Tibial nerve (tissue), 4 donors: ENCODE measurements around the gene CMIP. TPM values are rescaled to one million over a fixed set of nuclear protein-coding genes. Genes with fewer than 3 reads are reported as not detected.

Experiments
- DNase-seq, 2 donors: peaks; one replicate each; pipeline ENCODE4 v3.0.0-alpha.2; 2019; ENCODE audit warnings: low spot score in 2 of 2
- H3K27ac ChIP-seq, 4 donors: fragments of 200-600 bp; sonication (generic) in 3 of 4; one replicate each; pipeline ENCODE4 v1.5.1; 2017 to 2019; ENCODE audit warnings: mild to moderate bottlenecking in 1 of 4
- H3K27me3 ChIP-seq, 2 donors: fragments of 200-600 bp; sonication (generic) in 1 of 2; one replicate each; pipeline versions ENCODE4 v1.5.1 to v1.6.0; 2017 to 2019
- H3K36me3 ChIP-seq, 3 donors: fragments of 200-600 bp; sonication (generic); one replicate each; pipeline ENCODE4 v1.5.1; 2018 to 2019
- H3K4me1 ChIP-seq, 4 donors: fragments of 200-600 bp; sonication (generic) in 3 of 4; one replicate each; pipeline ENCODE4 v1.5.1; 2017 to 2019
- H3K4me3 ChIP-seq, 4 donors: fragments of 200-600 bp; sonication (generic) in 3 of 4; one replicate each; pipeline ENCODE4 v1.5.1; 2017 to 2019; ENCODE audit warnings: mild to moderate bottlenecking in 1 of 4, moderate library complexity in 1 of 4
- H3K9me3 ChIP-seq, 4 donors: fragments of 200-600 bp; sonication (generic) in 3 of 4; one replicate each; pipeline ENCODE4 v1.5.1; 2017 to 2019
- EP300 ChIP-seq, 2 donors: sonication (generic); formaldehyde crosslinking; IDR thresholded peaks; one replicate each; pipeline ENCODE4 v1.6.1; 2017; ENCODE audit warnings: antibody characterized with exemption in 2 of 2, mild to moderate bottlenecking in 1 of 2
- POLR2A ChIP-seq, 2 donors: fragments of 450-650 bp; IDR thresholded peaks; one replicate each; pipeline ENCODE4 v1.6.1; 2017; ENCODE audit warnings: antibody characterized with exemption in 2 of 2, mild to moderate bottlenecking in 2 of 2, moderate library complexity in 2 of 2
- WGBS, 2 donors: methylation state at CpG; one replicate each; pipeline ENCODE4 v1.1.5; 2018; 5-methylcytosine and 5-hydroxymethylcytosine counted together
- total RNA-seq, 4 donors: library from RNA; depleted of rRNA; stranded (reverse); fragments of >200 nt; gene quantifications; one replicate each; pipeline ENCODE4 v1.1.0, GENCODE V29; 2016
- TF ChIP-seq, protein P1 (sequence below), 5 experiments: fragments of 200-600 bp in 3 of 5; fragments of 450-650 bp in 2 of 5; sonication (generic) in 3 of 5; IDR thresholded peaks; one replicate each; pipeline ENCODE4 v1.5.1; 2016 to 2019; ENCODE audit warnings: antibody characterized with exemption in 5 of 5, mild to moderate bottlenecking in 3 of 5, moderate library complexity in 2 of 5

The CMIP gene
- total RNA-seq, 4 donors from 2014 or later = 28.2 to 48.8 (median 31.8) TPM

DNA sequence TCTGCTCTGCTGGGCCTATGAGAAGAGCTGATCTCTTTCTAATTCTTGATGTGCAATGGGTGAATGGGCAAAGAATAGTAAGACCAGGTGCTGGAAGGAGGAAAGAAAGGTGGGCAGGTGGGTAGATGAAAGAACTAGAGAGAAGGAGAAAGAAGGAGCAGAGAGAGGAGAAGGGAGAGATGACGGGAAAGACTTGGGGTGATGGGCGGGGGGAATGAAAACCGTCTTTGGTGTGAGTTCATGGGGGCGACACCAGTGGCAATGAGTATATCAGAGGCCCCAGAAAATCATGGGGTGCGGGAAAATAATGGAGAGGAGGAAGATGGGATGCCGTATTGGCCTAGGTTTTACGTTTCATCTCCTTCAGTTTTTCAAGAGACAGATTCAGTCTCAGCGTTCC, 205.7 kb downstream of the CMIP start:
- peak overlapping the region in 2 of 4 donors; percentile 74 to 81 for H3K27ac ChIP-seq
- no peaks in the 10 kb centered on the region for H3K9me3 ChIP-seq
- H3K36me3 ChIP-seq = peaks cover 0 to 32% (median 0%) of the 10 kb centered on the region in 3 donors
- H3K4me3 ChIP-seq = no peak overlapping the region
- DNase-seq = no peak
- H3K27me3 ChIP-seq = no peaks in the 10 kb centered on the region
- H3K4me1 ChIP-seq = peaks cover 0 to 54% (median 7%) of the 10 kb centered on the region in 4 donors
- TF ChIP-seq, protein P1, sequence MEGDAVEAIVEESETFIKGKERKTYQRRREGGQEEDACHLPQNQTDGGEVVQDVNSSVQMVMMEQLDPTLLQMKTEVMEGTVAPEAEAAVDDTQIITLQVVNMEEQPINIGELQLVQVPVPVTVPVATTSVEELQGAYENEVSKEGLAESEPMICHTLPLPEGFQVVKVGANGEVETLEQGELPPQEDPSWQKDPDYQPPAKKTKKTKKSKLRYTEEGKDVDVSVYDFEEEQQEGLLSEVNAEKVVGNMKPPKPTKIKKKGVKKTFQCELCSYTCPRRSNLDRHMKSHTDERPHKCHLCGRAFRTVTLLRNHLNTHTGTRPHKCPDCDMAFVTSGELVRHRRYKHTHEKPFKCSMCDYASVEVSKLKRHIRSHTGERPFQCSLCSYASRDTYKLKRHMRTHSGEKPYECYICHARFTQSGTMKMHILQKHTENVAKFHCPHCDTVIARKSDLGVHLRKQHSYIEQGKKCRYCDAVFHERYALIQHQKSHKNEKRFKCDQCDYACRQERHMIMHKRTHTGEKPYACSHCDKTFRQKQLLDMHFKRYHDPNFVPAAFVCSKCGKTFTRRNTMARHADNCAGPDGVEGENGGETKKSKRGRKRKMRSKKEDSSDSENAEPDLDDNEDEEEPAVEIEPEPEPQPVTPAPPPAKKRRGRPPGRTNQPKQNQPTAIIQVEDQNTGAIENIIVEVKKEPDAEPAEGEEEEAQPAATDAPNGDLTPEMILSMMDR (IDR thresholded peaks at IDR 0.05) = no peak
- TF ChIP-seq EP300 (IDR thresholded peaks at IDR 0.05) = no peak
- TF ChIP-seq POLR2A (IDR thresholded peaks at IDR 0.05) = no peak
- 91 to 92% methylated on average over 8 of the region's 8 CpGs for WGBS, 2 donors

DNA sequence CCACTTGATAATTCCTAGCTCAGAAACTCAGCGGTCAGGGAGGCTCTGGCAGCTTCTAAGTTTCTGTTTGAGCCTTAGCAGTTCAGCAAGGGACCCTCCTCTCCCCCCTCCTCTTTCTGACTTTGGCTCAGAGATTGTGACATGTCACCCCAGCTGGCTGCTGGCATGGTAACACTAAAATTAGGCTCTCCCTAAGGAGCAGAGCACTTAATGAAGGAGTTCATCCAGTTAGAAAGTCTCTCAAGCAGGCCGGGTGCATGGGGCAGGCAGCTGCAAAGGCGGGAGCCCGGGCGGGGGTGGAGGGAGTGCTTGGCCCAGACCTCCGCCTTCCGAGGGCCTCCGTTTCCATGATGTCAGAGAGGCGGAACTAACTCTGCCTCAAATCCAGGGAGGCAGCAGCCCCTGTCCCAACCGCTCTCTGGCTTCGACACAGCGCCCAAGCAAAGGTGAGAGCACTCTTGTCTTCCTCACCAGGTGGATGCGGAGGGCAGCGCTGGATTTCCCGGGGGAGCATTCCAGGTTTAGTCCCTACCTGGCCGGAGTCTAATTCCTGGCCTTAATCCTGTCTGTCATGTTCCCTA, 206.5 kb downstream of the CMIP start:
- H3K9me3 ChIP-seq = no peaks in the 10 kb centered on the region
- DNase-seq = peak; percentile 61 to 66
- peaks cover 0 to 27% (median 0%) of the 10 kb centered on the region in 3 donors for H3K36me3 ChIP-seq
- TF ChIP-seq, protein P1 (IDR thresholded peaks at IDR 0.05) = no peak
- peak in 1 of 2 donors; percentile 49 for TF ChIP-seq POLR2A (IDR thresholded peaks at IDR 0.05)
- peak in 1 of 2 donors; percentile 61 for TF ChIP-seq EP300 (IDR thresholded peaks at IDR 0.05)
- H3K4me1 ChIP-seq = peaks cover 0 to 54% (median 7%) of the 10 kb centered on the region in 4 donors
- WGBS, 2 donors = 35 to 57% methylated on average over 8 to 16 of the region's 16 CpGs
- no peaks in the 10 kb centered on the region for H3K27me3 ChIP-seq
- H3K27ac ChIP-seq = peak overlapping the region; percentile 41 to 81 (median 58)
- H3K4me3 ChIP-seq = peak overlapping the region in 1 of 4 donors; percentile 42

DNA sequence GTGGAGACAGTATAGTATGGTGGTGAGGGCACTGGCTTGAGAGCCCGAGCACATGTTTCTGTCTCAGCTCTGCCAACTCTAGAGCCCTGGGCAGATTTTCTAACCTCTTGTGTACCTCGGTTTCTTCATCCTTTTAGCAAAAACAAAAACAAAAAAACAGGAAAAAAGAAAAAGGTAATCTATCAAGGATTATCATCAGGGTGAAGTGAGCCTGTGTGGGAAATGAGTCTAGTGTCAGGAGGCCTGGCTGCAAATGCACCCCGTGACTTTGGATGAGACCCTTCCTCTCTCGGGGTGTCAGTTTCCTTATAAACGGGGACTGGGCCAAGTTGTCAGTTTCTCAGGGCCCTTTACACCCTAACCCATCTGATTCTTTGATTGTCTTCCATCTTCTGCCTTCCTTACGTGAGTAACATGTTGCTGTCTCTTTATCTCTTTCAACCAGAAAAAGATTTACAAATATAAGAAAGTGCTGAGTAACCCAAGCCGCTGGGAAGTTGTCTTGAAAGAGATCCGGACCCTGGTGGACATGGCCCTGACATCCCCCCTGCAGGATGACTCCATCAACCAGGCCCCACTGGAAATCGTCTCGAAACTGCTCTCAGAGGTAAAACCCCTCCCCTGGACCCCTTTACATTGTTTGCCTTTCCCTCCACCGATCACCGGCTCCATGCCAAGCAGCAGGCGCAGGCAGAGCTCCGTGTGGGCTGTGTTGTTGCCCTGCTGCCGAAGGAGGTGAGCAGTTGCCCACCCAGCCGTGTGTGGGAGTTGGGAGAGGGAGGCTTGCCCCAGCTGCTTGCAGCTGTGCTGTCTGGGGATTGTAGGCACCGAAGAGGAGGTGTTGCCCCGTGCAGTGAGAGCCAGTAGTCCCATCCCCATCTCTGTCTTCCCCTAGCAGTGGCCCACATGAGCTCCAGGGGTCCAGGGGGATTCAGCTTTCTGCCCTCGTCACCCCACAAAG, 207.4 kb downstream of the CMIP start:
- Histone ChIP-seq H3K9me3 (no peaks in the 10 kb centered on the region), H3K4me3 (peak overlapping the region in 1 of 4 donors; percentile 42), H3K4me1 (peaks cover 0 to 54% (median 7%) of the 10 kb centered on the region in 4 donors), H3K36me3 (peaks cover 0 to 27% (median 0%) of the 10 kb centered on the region in 3 donors), H3K27me3 (no peaks in the 10 kb centered on the region), H3K27ac (peak overlapping the region; percentile 41 to 74 (median 56))
- 59 to 61% methylated on average over 14 to 19 of the region's 19 CpGs for WGBS, 2 donors
- no peak for DNase-seq
- no peak for TF ChIP-seq EP300 (IDR thresholded peaks at IDR 0.05)
- TF ChIP-seq, protein P1 (IDR thresholded peaks at IDR 0.05) = no peak
- TF ChIP-seq POLR2A (IDR thresholded peaks at IDR 0.05) = no peak

DNA sequence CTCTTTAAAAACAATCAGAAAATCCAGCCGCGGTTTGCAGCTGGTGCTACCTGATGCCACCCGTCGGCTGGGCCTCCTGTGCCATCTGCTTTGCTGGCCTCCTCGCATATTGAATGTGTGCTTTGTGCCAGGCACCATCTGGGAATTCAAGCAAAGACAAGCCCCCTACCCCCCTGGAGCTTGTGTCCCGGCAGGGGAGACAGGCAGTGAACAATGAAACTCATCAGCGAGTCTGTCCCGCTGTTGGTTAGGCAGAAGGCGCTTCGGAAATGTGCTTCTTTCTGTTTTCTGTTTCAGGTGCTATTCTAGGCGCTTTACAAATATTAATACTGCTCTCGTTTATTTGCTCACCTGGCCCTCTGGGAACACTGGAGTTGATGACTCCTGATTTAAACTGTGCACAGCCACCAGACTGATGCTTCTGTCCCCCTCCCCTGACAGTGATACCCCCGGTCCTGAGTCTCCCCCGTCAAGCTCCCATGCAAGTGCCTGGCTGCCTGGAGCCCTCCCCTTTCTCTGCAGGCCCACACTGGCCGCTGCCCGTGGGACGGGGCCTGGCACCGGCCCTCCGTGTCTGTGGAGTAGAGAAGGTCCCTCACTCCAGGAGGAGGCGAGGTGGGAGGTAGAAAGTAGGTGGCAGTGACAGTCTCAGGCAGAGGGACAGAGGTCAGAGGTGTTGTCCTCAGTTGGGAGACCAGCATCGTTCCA, 208.3 kb downstream of the CMIP start:
- 84 to 86% methylated on average over 21 of the region's 21 CpGs for WGBS, 2 donors
- H3K4me3 ChIP-seq = peak overlapping the region in 1 of 4 donors; percentile 42

More for the DNA sequence above, 208.3 kb downstream of the CMIP start:
- H3K9me3 ChIP-seq = no peaks in the 10 kb centered on the region
- no peaks in the 10 kb centered on the region for H3K27me3 ChIP-seq
- peak overlapping the region in 1 of 4 donors; percentile 74 for H3K27ac ChIP-seq
- no peak for TF ChIP-seq POLR2A (IDR thresholded peaks at IDR 0.05)
- TF ChIP-seq EP300 (IDR thresholded peaks at IDR 0.05) = no peak
- TF ChIP-seq, protein P1 (IDR thresholded peaks at IDR 0.05) = no peak
- H3K4me1 ChIP-seq = peaks cover 0 to 56% (median 7%) of the 10 kb centered on the region in 4 donors
- no peak for DNase-seq
- peaks cover 0 to 34% (median 0%) of the 10 kb centered on the region in 3 donors for H3K36me3 ChIP-seq
